ENCODE data around the gene RASAL1. TPM values are rescaled to one million over a fixed set of nuclear protein-coding genes. Genes with fewer than 3 reads are reported as not detected.

The RASAL1 gene
- total RNA-seq, 8 experiments from 2014 or later = 0.16 to 0.49 (median 0.30) TPM; not detected in 2

DNA sequence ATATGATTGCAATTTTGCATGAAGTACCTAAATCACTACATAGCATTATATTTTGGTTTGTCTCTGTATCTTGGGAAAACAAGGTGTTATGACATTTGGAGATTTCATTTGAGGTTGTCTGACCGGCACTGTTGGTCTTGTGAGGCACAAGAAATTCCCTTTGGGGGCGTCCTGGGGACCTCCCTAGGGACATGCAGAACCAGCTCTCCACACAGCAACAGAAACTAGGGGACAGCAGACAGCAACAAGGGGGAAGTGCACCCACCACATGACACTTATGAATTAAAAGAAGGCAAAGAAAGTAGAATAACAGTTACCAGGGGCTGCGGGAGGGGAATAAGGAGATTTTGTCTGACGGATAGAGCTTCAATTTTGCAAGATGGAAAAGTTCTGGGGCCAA is 35.4 kb upstream of the RASAL1 start:
- H3K27ac ChIP-seq = no peak overlapping the region
- in situ Hi-C loops (cut with MboI; ENCODE audit: low pct_unique_long_range_greater_than_20kb in 2 of 9, low sequenced_read_pairs in 9 of 9, unreplicated experiment in 9 of 9) = loop anchor here in 5 of 9 experiments (10.0 to 25.0 kb wide), 2 partner anchors 109 to 126 kb away; partner anchors contain the start of gene DTX1 (in 3 of the 5)
- no peak for ATAC-seq (replicated peaks in 6 of 8)
- WGBS, 10 experiments = 90 to 95% (median 92%) methylated on average over 1 to 4 of the region's 4 CpGs; no CpG with 5 or more reads in 2 of the 10 experiments
- no peak overlapping the region for H3K4me3 ChIP-seq
- no peaks in the 10 kb centered on the region for H3K4me1 ChIP-seq (replicated peaks in 1 of 2)

DNA sequence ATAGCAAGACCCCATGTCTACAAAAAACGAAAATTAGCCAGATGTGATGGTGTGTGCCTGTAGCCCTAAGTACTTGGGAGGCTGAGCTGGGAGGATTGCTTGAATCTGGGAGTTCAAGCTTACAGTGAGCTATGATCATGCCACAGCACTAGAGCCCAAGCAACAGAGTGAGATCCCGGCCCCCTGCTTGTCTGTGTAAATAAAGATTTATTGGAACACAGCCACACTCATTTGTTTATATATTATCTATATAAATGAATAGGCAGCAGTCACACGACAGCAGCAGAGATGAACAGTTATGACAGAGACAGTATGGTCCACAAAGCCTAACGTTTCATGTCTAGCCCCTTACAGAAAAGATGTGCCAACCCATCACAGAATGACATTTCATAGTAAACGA is 34.9 kb upstream of the RASAL1 start:
- WGBS, 10 experiments = 84 to 100% (median 96%) methylated on average over 1 to 5 of the region's 5 CpGs
- no peaks in the 10 kb centered on the region for H3K4me1 ChIP-seq (replicated peaks in 1 of 2)
- H3K4me3 ChIP-seq = no peak overlapping the region
- in situ Hi-C loops (cut with MboI; ENCODE audit: low pct_unique_long_range_greater_than_20kb in 2 of 9, low sequenced_read_pairs in 9 of 9, unreplicated experiment in 9 of 9) = loop anchor here in 5 of 9 experiments (10.0 to 25.0 kb wide), 2 partner anchors 108 to 126 kb away; partner anchors contain the start of gene DTX1 (in 3 of the 5)
- no peak overlapping the region for H3K27ac ChIP-seq
- no peak for ATAC-seq (replicated peaks in 6 of 8)

DNA sequence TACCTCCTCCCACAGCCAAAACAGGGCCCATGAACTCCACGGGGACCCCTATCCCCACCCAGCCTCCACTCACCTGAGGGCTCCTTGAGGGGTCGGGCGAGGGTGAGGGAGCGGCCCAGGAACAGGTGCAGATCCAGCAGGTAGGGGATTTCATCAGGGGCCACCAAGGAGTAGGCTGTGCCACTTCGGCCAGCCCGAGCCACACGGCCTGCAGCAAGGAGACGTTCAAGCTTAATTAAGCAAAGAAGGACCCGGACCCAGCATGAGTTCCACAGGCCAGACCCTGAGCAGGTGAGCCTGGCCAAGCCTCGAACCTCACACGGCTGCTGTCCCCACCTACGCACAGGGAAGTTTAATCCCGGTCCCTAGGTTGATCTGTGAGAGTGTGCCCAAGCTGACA is 34.1 kb upstream of the RASAL1 start:
- in situ Hi-C loops (cut with MboI; ENCODE audit: low pct_unique_long_range_greater_than_20kb in 2 of 9, low sequenced_read_pairs in 9 of 9, unreplicated experiment in 9 of 9) = loop anchor here in 6 of 9 experiments (10.0 to 25.0 kb wide), 3 partner anchors 107 to 125 kb away; partner anchors contain the start of gene DTX1 (in 4 of the 6)
- 94 to 100% (median 100%) methylated on average over 1 to 6 of the region's 13 CpGs; no CpG with 5 or more reads in 7 of the 10 experiments for WGBS, 10 experiments
- no peak overlapping the region for H3K4me3 ChIP-seq
- no peak overlapping the region for H3K27ac ChIP-seq
- H3K4me1 ChIP-seq (replicated peaks in 1 of 2) = no peaks in the 10 kb centered on the region
- no peak for ATAC-seq (replicated peaks in 6 of 8)

DNA sequence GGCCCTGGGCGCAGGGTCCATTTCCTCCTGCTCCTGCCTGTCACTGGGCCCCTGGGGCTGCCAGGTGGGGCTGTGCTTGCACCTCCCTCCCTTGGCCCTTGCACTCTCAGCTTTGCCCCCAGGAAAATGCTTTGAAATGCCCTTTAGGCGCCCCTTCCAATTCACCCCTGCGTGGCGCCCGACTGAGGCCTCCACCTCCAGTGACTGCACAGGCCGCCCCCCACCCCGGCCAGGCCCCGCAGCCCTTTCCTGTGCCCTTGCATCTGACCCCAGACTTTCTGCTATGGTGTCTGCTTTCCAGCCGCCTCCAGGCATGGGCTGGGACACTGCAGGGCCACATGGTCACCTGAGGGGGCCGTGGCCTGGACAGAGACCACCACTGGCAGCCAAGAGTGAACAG is 32.3 kb upstream of the RASAL1 start:
- ATAC-seq (replicated peaks in 6 of 8) = no peak
- Histone ChIP-seq H3K4me1 (replicated peaks in 1 of 2) (peaks cover 2 to 3% of the 10 kb centered on the region in 2 donors), H3K27ac (no peak overlapping the region), H3K4me3 (no peak overlapping the region)
- in situ Hi-C loops (cut with MboI; ENCODE audit: low pct_unique_long_range_greater_than_20kb in 2 of 9, low sequenced_read_pairs in 9 of 9, unreplicated experiment in 9 of 9) = loop anchor here in 4 of 9 experiments (10.0 to 25.0 kb wide), 2 partner anchors 106 to 113 kb away; partner anchors contain the start of gene DTX1 (in 4 of the 4)
- WGBS, 10 experiments = 100% methylated on average over 1 of the region's 10 CpGs; no CpG with 5 or more reads in 9 of the 10 experiments

DNA sequence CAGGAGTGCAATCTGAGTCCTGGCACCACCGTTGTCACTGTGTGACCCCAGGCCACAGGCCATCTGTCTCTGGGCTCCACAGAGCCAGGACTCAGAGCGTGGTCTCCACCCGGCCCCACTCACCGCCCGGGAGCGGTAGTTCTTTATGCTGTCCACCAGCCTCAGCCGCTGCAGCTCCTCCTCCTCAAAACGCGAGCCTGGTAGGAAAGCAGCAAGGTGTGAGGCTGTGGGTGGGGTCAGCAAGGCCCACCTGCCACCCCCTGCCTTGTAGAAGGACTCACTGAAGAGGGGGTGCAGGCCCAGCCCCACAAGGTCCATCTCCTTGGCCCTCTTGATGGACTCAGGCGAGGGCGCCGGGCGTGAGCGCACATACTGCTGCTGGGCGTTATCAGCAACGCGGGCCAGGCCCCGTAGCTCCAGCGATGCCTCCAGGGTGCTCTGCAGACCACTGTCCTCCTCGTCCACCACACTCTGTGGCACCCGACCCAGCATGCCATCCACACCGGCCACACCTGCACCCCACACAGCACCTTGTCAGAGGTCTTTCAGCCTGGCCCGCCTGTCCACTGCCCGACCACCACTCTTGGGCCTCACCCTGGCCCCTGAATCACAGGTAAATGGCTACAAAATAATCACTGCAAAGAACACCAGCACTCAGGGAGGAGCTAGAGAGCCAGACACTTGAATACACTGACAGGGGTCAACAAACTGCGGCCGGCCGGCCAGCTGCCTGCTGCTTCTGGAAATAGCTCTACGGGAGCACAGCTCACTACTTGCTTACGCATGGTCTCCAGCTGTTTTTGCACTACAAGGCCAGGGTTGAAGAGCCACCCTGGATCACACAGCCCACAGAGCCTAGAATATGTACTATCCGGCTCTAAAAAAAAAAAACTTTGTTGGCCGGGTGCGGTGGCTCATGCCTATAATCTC is 30.2 kb upstream of the RASAL1 start:
- no peak for ATAC-seq (replicated peaks in 6 of 8)
- 83 to 100% (median 94%) methylated on average over 1 to 16 of the region's 32 CpGs; no CpG with 5 or more reads in 4 of the 10 experiments for WGBS, 10 experiments
- in situ Hi-C loops (cut with MboI; ENCODE audit: low pct_unique_long_range_greater_than_20kb in 2 of 9, low sequenced_read_pairs in 9 of 9, unreplicated experiment in 9 of 9) = loop anchor here in 4 of 9 experiments (10.0 to 25.0 kb wide), 2 partner anchors 103 to 111 kb away; partner anchors contain the start of gene DTX1 (in 4 of the 4)

DNA sequence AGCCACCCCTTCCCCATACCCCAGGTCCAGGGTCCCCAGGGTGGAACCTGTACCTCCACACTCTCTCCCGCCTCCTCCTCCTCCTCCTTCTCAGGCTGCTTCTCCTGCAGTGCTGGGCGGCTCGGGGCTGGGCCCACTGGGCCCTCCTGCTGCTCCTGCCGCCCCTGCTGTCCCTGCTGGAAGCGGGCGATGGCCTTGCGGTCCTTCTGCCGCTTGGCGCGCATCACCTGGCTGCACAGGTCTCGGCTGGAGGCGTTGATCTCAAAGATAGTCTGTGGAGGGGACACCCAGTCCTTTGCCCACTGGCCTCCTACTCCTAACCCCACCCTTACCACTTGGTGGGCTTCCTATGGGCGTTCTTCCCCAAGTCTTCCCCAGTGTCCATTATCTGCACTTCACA is 28.5 kb upstream of the RASAL1 start:
- in situ Hi-C loops (cut with MboI; ENCODE audit: low pct_unique_long_range_greater_than_20kb in 2 of 9, low sequenced_read_pairs in 9 of 9, unreplicated experiment in 9 of 9) = loop anchor here in 4 of 9 experiments (10.0 to 25.0 kb wide), 2 partner anchors 102 to 109 kb away; partner anchors contain the start of gene DTX1 (in 4 of the 4)
- H3K4me3 ChIP-seq = no peak overlapping the region
- no peak for ATAC-seq (replicated peaks in 6 of 8)

More for the DNA sequence above, 30.2 kb upstream of the RASAL1 start:
- Histone ChIP-seq H3K27ac (no peak overlapping the region), H3K4me1 (replicated peaks in 1 of 2) (peaks cover 19% of the 10 kb centered on the region in 2 donors), H3K4me3 (no peak overlapping the region)

DNA sequence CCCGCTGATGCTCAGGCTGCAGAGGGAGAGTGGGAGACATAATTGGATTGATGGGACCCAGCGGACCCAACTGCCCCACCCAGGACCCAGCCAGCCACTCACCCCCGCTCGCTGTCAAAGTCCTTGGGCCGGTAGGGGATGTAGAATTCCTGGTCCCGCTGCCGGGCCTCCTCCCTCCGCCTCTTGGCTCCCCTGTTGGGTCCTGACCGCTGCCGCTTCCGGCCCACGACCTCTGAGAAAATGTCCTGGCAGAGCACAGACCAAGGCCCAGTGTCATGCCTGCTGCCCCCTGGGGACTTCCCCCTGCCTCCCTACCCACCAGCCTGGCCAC is 27.4 kb upstream of the RASAL1 start:
- no peak for ATAC-seq (replicated peaks in 6 of 8)
- WGBS, 10 experiments = 63 to 85% (median 73%) methylated on average over 1 to 4 of the region's 12 CpGs; no CpG with 5 or more reads in 7 of the 10 experiments
- Histone ChIP-seq H3K27ac (peak overlapping the region in 1 of 2 donors; percentile 88), H3K4me1 (replicated peaks in 1 of 2) (peaks cover 27 to 29% of the 10 kb centered on the region in 2 donors), H3K4me3 (no peak overlapping the region)
- in situ Hi-C loops (cut with MboI; ENCODE audit: low pct_unique_long_range_greater_than_20kb in 2 of 9, low sequenced_read_pairs in 9 of 9, unreplicated experiment in 9 of 9) = loop anchor here in 4 of 9 experiments (10.0 to 25.0 kb wide), 2 partner anchors 101 to 108 kb away; partner anchors contain the start of gene DTX1 (in 4 of the 4)

More for the DNA sequence above, 28.5 kb upstream of the RASAL1 start:
- H3K27ac ChIP-seq = no peak overlapping the region
- WGBS, 10 experiments = 96 to 100% (median 99%) methylated on average over 1 to 10 of the region's 13 CpGs; no CpG with 5 or more reads in 6 of the 10 experiments
- peaks cover 27 to 29% of the 10 kb centered on the region in 2 donors for H3K4me1 ChIP-seq (replicated peaks in 1 of 2)

DNA sequence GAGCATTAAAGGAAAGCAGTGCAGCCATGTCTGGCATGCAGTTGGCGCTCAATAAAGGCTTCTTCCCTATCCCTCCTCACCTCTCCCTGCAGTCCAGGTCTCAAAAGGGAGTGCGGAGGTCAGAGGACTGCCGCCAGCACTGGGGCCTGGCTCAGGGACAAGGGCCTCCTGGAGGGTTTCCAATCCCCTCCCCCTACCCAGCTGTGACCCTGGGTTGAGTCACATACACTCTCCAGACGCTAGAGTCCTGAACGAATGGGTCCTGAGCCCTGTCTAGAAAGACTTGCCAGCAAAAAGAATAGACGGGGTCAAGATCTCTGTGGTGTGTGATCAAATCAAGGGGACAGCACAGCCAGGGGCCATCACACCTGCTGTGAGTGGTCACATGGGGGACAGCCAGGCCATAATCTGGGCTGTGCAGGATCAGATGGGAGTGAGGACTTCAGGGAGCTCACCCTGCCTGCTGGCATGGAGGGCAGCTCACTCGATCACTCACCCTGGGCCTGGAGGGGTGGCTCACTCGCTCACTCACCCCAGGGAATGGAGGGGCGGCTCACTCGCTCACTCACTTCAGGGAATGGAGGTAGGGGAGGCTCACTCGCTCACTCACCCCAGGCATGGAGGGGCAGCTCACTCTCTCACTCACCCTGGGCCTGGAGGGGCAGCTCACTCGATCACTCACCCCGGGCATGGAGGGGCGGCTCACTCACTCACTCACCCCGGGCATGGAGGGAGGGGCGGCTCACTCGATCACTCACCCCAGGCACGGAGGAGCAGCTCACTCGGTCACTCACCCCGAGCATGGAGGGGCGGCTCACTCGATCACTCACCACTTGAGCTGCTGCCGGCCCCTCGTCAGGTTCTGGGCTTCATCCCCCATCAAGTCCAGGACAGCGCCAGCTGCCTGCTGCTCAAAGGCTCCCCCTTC is 26.8 kb upstream of the RASAL1 start:
- 10 to 100% (median 64%) methylated on average over 2 to 11 of the region's 25 CpGs; no CpG with 5 or more reads in 4 of the 10 experiments for WGBS, 10 experiments
- in situ Hi-C loops (cut with MboI; ENCODE audit: low pct_unique_long_range_greater_than_20kb in 2 of 9, low sequenced_read_pairs in 9 of 9, unreplicated experiment in 9 of 9) = loop anchor here in 4 of 9 experiments (10.0 to 25.0 kb wide), 2 partner anchors 100 to 108 kb away; partner anchors contain the start of gene DTX1 (in 4 of the 4)
- peak overlapping the region in 2 of 5 donors; percentile 7 to 10 for H3K4me3 ChIP-seq
- peaks cover 27 to 29% of the 10 kb centered on the region in 2 donors for H3K4me1 ChIP-seq (replicated peaks in 1 of 2)
- H3K27ac ChIP-seq = peak overlapping the region; percentile 67 to 88
- ATAC-seq (replicated peaks in 6 of 8) = peak in 5 of 8 experiments; percentile 47 to 66 (median 61)

DNA sequence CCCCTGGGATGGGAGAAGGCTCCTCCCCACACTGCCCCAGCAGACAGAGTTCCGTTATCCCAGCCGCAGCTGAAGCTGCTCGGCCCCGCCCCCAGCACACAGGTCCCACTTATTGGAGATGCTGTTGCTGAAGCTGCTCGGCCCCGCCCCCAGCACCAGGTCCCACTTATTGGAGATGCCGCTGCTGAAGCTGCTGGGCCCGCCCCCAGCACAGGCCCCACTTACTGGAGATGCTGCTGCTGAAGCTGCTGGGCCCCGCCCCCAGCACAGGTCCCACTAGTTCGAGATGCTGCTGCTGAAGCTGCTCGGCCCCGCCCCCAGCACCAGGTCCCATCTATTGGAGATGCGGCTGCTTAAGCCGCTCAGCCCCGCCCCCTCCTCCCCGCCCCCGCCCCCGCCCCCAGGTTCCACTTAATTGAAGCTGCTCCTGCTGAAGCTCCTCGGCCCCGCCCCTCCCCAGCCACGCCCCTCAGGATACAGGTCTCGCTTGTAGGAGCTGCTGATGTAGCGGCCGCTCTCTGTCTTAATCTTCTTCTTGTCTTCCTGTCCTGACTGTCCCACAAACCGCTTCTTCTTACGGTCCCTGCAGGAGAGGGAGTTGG is 26.0 kb upstream of the RASAL1 start:
- Histone ChIP-seq H3K27ac (peak overlapping the region; percentile 67 to 88), H3K4me3 (peak overlapping the region in 2 of 5 donors; percentile 9 to 10), H3K4me1 (replicated peaks in 1 of 2) (peaks cover 27 to 29% of the 10 kb centered on the region in 2 donors)
- ATAC-seq (replicated peaks in 6 of 8) = peak in 7 of 8 experiments; percentile 12 to 95 (median 92)
- 0% methylated on average over 2 of the region's 26 CpGs; no CpG with 5 or more reads in 9 of the 10 experiments for WGBS, 10 experiments
- in situ Hi-C loops (cut with MboI; ENCODE audit: low pct_unique_long_range_greater_than_20kb in 2 of 9, low sequenced_read_pairs in 9 of 9, unreplicated experiment in 9 of 9) = loop anchor here in 4 of 9 experiments (10.0 to 25.0 kb wide), 2 partner anchors 99 to 107 kb away; partner anchors contain the start of gene DTX1 (in 4 of the 4)

DNA sequence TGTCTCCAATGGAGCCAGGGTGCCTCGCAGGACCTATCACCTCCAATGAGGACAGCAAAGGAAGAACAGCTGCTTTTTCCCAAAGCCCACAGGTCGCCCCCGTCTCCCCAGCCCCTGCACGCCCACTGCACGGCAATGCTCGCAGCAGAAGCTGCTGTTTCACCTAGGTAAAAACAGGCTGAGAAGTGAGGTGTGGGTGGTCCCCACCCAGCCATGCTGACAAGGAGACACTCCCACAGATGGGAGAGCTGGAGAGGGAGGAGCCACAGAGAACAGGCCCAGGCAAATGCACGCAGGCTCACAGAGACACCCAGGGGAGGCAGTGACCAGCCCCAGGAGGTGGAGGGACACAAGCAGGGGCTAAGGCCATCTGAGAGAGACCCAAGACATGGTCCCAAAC is 24.4 kb upstream of the RASAL1 start:
- in situ Hi-C loops (cut with MboI; ENCODE audit: low pct_unique_long_range_greater_than_20kb in 2 of 9, low sequenced_read_pairs in 9 of 9, unreplicated experiment in 9 of 9) = loop anchor here in 5 of 9 experiments (10.0 to 25.0 kb wide), 3 partner anchors 98 to 115 kb away; partner anchors contain the start of gene DTX1 (in 4 of the 5)
- no CpG with 5 or more reads among the region's 7 CpGs for WGBS, 10 experiments

DNA sequence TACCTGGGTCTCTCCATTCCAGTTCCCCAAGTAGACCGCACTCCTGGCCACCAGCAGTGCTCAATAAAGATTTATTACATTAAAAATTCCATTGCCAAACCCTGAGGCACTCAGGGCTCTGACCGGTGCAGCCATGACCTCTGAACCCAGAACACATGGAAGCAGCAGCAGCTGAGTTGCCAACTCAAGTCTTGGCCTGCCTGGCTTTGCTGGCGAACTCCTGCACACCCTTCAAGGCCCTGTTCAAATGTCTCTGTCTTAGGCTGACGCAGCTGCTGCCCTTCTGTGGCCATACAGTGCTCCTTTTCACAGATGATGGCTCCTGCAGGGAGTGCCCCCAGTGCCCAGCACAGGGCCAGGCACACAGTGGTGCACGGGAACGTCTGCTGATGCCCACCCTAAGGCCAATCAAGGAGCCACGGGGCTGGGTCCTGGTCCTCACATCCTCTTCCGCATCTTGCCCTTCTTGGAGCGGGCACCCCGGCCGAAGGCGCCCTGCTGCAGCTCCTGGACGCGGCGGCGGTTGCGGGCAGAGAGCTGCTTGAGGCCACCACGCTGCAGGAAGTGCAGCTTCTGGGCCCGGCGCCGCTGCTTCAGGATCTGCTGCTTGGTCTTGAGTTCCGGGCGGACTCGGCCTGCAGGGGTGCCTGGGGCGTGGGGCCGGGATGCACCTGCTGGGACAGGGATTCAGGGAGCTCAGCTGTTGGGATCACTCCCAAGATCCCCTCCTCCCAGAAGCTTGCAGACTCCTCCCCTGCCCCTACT is 23.1 kb upstream of the RASAL1 start:
- in situ Hi-C loops (cut with MboI; ENCODE audit: low pct_unique_long_range_greater_than_20kb in 2 of 9, low sequenced_read_pairs in 9 of 9, unreplicated experiment in 9 of 9) = loop anchor here in 4 of 9 experiments (10.0 to 25.0 kb wide), 2 partner anchors 96 to 114 kb away; partner anchors contain the start of gene DTX1 (in 3 of the 4)
- 70 to 100% (median 100%) methylated on average over 1 to 3 of the region's 26 CpGs; no CpG with 5 or more reads in 3 of the 10 experiments for WGBS, 10 experiments

More for the DNA sequence above, 24.4 kb upstream of the RASAL1 start:
- Histone ChIP-seq H3K27ac (peak overlapping the region in 1 of 2 donors; percentile 62), H3K4me3 (no peak overlapping the region), H3K4me1 (replicated peaks in 1 of 2) (peaks cover 27 to 38% of the 10 kb centered on the region in 2 donors)
- ATAC-seq (replicated peaks in 6 of 8) = peak in 3 of 8 experiments; percentile 4 to 83 (median 76)

More for the DNA sequence above, 23.1 kb upstream of the RASAL1 start:
- Histone ChIP-seq H3K27ac (no peak overlapping the region), H3K4me3 (no peak overlapping the region), H3K4me1 (replicated peaks in 1 of 2) (peaks cover 27 to 38% of the 10 kb centered on the region in 2 donors)
- no peak for ATAC-seq (replicated peaks in 6 of 8)

Data from motor neuron (in vitro differentiated cells).